Ascending aorta (tissue), 2 donors: ENCODE data around the gene PRKAR1B. TPM values are rescaled to one million over a fixed set of nuclear protein-coding genes. Genes with fewer than 3 reads are reported as not detected.
A peak's percentile ranks its signal among the peaks of the same experiment; 100 is the strongest.

ENCODE experiments used
- DNase-seq, 2 donors: peaks; one replicate each; pipeline ENCODE4 v3.0.0-alpha.2; 2019; ENCODE audit warnings: low spot score in 2 of 2
- H3K27ac ChIP-seq, 2 donors: fragments of 200-600 bp; sonication (generic); one replicate each; pipeline ENCODE4 v1.5.1; 2016 to 2017; ENCODE audit warnings: mild to moderate bottlenecking in 1 of 2
- H3K27me3 ChIP-seq: fragments of 200-600 bp; sonication (generic); one replicate; pipeline ENCODE4 v1.5.1; 2017
- H3K36me3 ChIP-seq, 2 donors: fragments of 200-600 bp; sonication (generic); one replicate each; pipeline ENCODE4 v1.5.1; 2016
- H3K4me1 ChIP-seq, 2 donors: fragments of 200-600 bp; sonication (generic); one replicate each; pipeline ENCODE4 v1.5.1; 2016 to 2017; ENCODE audit warnings: mild to moderate bottlenecking in 1 of 2
- H3K4me3 ChIP-seq, 2 donors: fragments of 200-600 bp; sonication (generic); one replicate each; pipeline ENCODE4 v1.5.1; 2016 to 2017; ENCODE audit warnings: mild to moderate bottlenecking in 1 of 2
- H3K9me3 ChIP-seq, 2 donors: fragments of 200-600 bp; sonication (generic); one replicate each; pipeline ENCODE4 v1.5.1; 2016
- intact Hi-C: fragments of 100-400 bp; cut with DNase I; formaldehyde crosslinking; loops from one replicate; pipeline ENCODE4 v1.15.1; 2023
- total RNA-seq: library from RNA; depleted of rRNA; stranded (reverse); fragments of >200 nt; gene quantifications from one replicate; pipeline ENCODE4 v1.1.0, GENCODE V29; 2016
- TF ChIP-seq, protein P1 (sequence below), 3 experiments: fragments of 200-600 bp in 2 of 3; fragments of 450-650 bp in 1 of 3; sonication (generic) in 2 of 3; IDR thresholded peaks; one replicate each; pipeline ENCODE4 v1.5.1; 2016 to 2019; ENCODE audit warnings: antibody characterized with exemption in 3 of 3, mild to moderate bottlenecking in 1 of 3, moderate library complexity in 1 of 3

The PRKAR1B gene
- total RNA-seq, 1 donor from 2014 or later: 13.0 TPM

DNA sequence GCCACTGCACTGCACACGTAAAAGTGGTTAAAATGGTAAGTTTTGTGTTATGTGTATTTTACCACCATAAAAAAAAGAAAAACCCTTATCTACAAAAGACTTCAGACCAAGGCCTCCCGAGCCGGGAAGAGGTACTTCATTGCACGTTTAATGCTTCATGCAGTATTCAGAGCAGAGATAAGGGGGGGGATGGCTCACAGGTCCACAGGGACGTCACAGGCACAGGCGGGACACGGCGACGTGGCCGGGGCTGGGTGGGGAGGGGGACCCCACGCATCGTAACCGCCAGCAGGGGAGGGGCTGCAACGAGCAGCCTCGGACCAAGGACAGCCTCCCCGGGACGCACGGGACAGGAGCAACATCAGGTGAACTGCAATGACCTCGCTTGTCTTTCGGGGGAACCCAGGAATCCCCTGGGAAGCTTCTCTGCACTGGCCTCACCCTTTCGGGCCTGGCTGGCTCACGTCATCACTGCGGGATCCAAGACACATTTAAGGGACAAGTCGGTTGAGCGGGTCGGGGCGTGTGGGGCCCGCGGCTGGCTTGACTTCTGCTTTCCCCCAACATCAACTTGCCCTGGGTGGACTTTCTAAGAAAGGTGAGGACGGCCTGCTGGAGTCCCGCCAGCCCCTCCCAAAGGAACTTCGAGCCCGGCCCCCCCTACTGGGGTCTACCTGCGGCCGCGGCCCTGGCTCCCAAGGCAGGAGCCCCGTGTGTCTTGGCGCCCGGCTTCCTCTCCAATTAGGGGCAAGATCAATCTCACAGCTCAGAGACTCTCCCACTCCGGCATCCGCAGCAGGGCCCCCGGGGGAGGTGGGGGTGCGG lies 177.8 kb downstream of the PRKAR1B start:
- intact Hi-C loops: no loop called here
- TF ChIP-seq, protein P1, sequence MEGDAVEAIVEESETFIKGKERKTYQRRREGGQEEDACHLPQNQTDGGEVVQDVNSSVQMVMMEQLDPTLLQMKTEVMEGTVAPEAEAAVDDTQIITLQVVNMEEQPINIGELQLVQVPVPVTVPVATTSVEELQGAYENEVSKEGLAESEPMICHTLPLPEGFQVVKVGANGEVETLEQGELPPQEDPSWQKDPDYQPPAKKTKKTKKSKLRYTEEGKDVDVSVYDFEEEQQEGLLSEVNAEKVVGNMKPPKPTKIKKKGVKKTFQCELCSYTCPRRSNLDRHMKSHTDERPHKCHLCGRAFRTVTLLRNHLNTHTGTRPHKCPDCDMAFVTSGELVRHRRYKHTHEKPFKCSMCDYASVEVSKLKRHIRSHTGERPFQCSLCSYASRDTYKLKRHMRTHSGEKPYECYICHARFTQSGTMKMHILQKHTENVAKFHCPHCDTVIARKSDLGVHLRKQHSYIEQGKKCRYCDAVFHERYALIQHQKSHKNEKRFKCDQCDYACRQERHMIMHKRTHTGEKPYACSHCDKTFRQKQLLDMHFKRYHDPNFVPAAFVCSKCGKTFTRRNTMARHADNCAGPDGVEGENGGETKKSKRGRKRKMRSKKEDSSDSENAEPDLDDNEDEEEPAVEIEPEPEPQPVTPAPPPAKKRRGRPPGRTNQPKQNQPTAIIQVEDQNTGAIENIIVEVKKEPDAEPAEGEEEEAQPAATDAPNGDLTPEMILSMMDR (IDR thresholded peaks at IDR 0.05): no peak
- no peak for DNase-seq
- Histone ChIP-seq H3K27me3 (no peaks in the 10 kb centered on the region), H3K27ac (no peak overlapping the region), H3K4me3 (no peak overlapping the region), H3K4me1 (no peaks in the 10 kb centered on the region), H3K36me3 (no peaks in the 10 kb centered on the region), H3K9me3 (no peaks in the 10 kb centered on the region)

DNA sequence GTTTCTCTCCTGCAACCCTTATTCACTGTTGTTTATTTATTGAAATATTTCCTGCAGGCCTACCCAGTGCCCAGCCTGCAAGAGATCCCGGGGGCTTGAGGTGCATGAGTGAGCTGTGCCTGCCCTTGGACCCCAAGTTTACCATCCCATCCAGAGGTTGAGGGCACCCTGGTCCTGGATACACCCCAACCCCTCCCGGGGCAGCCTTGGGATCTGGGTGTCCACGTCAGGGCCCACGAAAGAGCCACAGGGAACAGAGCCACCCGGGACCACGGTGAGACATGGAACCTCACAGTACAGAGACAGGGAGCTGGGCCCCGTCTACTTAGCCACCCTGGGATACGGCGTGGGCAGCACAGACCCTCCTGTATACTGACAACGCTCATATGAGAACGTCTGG lies 178.7 kb downstream of the PRKAR1B start:
- Histone ChIP-seq H3K36me3 (no peaks in the 10 kb centered on the region), H3K4me1 (peaks cover 2 to 4% of the 10 kb centered on the region in 2 donors), H3K4me3 (no peak overlapping the region), H3K27ac (peak overlapping the region in 1 of 2 donors; percentile 89), H3K27me3 (no peaks in the 10 kb centered on the region), H3K9me3 (no peaks in the 10 kb centered on the region)
- TF ChIP-seq, protein P1 (IDR thresholded peaks at IDR 0.05): no peak
- DNase-seq: no peak
- intact Hi-C loops: no loop called here

- intact Hi-C loops: no loop called here
These were observed 181.6 kb downstream of the PRKAR1B start for GRCh38 chr7:545470-545869.

GRCh38 chr7:544338-545221 lies 182.5 kb downstream of the PRKAR1B start:
- intact Hi-C loops: no loop called here
- no peak for DNase-seq
- Histone ChIP-seq H3K4me1 (peaks cover 10 to 17% of the 10 kb centered on the region in 2 donors), H3K36me3 (no peaks in the 10 kb centered on the region), H3K4me3 (no peak overlapping the region), H3K27ac (peak overlapping the region; percentile 87 to 89), H3K27me3 (no peaks in the 10 kb centered on the region), H3K9me3 (no peaks in the 10 kb centered on the region)
- TF ChIP-seq, protein P1 (IDR thresholded peaks at IDR 0.05): no peak

More at GRCh38 chr7:545470-545869, 181.6 kb downstream of the PRKAR1B start:
- H3K9me3 ChIP-seq: no peaks in the 10 kb centered on the region
- H3K27ac ChIP-seq: peak overlapping the region in 1 of 2 donors; percentile 89
- H3K4me3 ChIP-seq: no peak overlapping the region
- TF ChIP-seq, protein P1 (IDR thresholded peaks at IDR 0.05): no peak
- no peak for DNase-seq
- H3K36me3 ChIP-seq: no peaks in the 10 kb centered on the region
- H3K4me1 ChIP-seq: peaks cover 10 to 14% of the 10 kb centered on the region in 2 donors
- H3K27me3 ChIP-seq: no peaks in the 10 kb centered on the region

- Histone ChIP-seq H3K27me3 (no peaks in the 10 kb centered on the region), H3K4me3 (no peak overlapping the region), H3K9me3 (no peaks in the 10 kb centered on the region), H3K27ac (peak overlapping the region; percentile 87 to 89), H3K4me1 (peaks cover 13 to 24% of the 10 kb centered on the region in 2 donors), H3K36me3 (no peaks in the 10 kb centered on the region)
- TF ChIP-seq, protein P1 (IDR thresholded peaks at IDR 0.05): no peak
- no peak for DNase-seq
- intact Hi-C loops: loop anchor here (1.0 to 2.0 kb wide), 3 partner anchors 21 to 61 kb away; no protein-coding TSS in a partner anchor
These were observed 183.4 kb downstream of the PRKAR1B start for GRCh38 chr7:543501-544337.
